Measurements from ENCODE around the gene MAP2K5. TPM values are rescaled to one million over a fixed set of nuclear protein-coding genes. Genes with fewer than 3 reads are reported as not detected.
"Not testable (repeated sequence)": the region's sequence is repeated elsewhere in the genome, so short reads cannot be mapped to it uniquely, and the experiment has no call there.

Gene MAP2K5
- total RNA-seq, 1 donor from 2014 or later: 25.5 TPM

DNA sequence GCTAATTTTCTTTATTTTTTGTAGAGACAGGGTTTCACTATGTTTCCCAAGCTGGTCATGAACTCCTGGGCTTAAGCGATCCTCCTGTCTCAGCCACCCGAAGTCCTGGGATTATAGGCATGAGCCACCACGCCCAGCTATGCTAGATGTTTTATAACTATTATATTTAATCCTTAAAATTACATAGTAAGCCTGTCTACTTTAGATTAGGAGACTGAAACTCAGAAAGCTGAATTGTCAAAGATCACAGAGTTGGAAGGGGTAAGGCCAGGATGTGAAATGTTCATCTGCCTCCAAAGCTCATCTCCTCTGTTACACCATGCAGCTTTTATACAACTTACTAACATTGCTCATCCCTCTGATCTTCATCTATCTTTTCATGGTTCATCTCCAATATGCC, 89.8 kb downstream of the MAP2K5 start:
- no peaks in the 10 kb centered on the region for H3K27me3 ChIP-seq (ENCODE audit: low read depth)
- no peak overlapping the region for H3K4me3 ChIP-seq
- intact Hi-C loops (cut with DNase I): no loop called here
- H3K27ac ChIP-seq: no peak overlapping the region
- ATAC-seq (no peak), DNase-seq (no peak)
- H3K9me3 ChIP-seq: no peaks in the 10 kb centered on the region
- H3K36me3 ChIP-seq: peaks cover 8% of the 10 kb centered on the region
- H3K4me1 ChIP-seq: no peaks in the 10 kb centered on the region
- TF ChIP-seq, protein P1, sequence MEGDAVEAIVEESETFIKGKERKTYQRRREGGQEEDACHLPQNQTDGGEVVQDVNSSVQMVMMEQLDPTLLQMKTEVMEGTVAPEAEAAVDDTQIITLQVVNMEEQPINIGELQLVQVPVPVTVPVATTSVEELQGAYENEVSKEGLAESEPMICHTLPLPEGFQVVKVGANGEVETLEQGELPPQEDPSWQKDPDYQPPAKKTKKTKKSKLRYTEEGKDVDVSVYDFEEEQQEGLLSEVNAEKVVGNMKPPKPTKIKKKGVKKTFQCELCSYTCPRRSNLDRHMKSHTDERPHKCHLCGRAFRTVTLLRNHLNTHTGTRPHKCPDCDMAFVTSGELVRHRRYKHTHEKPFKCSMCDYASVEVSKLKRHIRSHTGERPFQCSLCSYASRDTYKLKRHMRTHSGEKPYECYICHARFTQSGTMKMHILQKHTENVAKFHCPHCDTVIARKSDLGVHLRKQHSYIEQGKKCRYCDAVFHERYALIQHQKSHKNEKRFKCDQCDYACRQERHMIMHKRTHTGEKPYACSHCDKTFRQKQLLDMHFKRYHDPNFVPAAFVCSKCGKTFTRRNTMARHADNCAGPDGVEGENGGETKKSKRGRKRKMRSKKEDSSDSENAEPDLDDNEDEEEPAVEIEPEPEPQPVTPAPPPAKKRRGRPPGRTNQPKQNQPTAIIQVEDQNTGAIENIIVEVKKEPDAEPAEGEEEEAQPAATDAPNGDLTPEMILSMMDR (IDR thresholded peaks at IDR 0.05): no peak

DNA sequence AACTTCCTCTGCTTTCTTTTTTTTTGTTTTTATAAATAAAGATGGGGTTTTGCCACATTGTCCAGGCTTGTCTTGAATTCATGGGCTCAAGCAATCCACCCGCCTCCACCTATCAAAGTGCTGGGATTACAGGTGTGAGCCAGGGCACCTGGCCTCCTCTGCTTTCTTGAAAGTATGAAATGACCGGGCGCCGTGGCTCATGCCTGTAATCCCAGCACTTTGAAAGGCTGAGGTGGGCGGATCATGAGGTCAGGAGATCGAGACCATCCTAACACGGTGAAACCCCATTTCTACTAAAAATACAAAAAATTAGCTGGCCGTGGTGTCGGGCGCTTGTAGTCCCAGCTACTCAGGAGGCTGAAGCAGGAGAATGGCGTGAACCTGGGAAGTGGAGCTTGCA, 93.4 kb downstream of the MAP2K5 start:
- H3K4me1 ChIP-seq; intact Hi-C loops (cut with DNase I); DNase-seq; H3K9me3 ChIP-seq; H3K36me3 ChIP-seq; H3K4me3 ChIP-seq; H3K27ac ChIP-seq; ATAC-seq; H3K27me3 ChIP-seq (ENCODE audit: low read depth): not testable (repeated sequence)

DNA sequence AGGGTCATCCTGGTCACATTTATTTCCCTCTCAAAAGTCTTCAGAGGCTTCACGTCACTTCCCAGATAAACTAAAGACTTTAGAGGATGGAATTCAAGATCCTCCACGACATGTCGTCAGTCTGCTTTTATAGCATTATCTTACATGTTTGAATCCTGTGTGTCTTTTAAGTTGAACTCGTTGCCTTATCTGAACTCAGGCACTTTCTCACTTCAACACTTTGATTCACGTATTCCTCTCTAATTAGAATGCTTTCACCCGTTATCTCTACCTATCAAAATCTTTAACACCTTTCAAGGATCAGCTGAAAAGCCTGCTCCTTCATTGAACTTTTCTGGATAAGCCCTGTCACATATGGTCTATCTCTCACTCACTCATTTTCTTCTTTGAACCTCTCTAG, 97.1 kb downstream of the MAP2K5 start:
- Histone ChIP-seq H3K4me1 (no peaks in the 10 kb centered on the region), H3K4me3 (no peak overlapping the region), H3K27me3 (ENCODE audit: low read depth) (no peaks in the 10 kb centered on the region), H3K36me3 (peaks cover 8% of the 10 kb centered on the region), H3K27ac (no peak overlapping the region), H3K9me3 (no peaks in the 10 kb centered on the region)
- ATAC-seq: no peak
- TF ChIP-seq, protein P1 (IDR thresholded peaks at IDR 0.05): no peak
- intact Hi-C loops (cut with DNase I): no loop called here
- DNase-seq: no peak

DNA sequence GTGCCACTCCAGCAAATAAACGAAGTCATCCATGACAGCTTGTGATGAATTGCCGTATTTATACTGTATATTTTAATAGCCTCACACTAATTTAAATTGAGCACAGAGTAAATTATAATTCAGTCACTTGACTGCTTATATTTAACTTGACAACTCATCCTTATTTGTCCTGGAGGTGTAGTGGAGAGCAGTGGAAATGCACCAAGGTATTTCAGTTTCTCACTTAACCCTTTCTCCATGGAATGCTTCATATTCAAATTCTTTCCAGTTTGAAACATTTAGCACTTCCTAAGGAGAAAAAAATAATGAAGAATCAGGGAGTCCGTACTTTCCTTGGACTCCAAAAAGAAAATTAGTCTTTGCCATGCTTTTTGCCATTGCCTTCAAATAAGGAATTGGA, 99.0 kb downstream of the MAP2K5 start:
- intact Hi-C loops (cut with DNase I): no loop called here
- no peak overlapping the region for H3K4me3 ChIP-seq
- no peaks in the 10 kb centered on the region for H3K9me3 ChIP-seq
- peaks cover 8% of the 10 kb centered on the region for H3K36me3 ChIP-seq
- no peak for DNase-seq
- no peak for ATAC-seq
- H3K27me3 ChIP-seq (ENCODE audit: low read depth): no peaks in the 10 kb centered on the region
- H3K4me1 ChIP-seq: no peaks in the 10 kb centered on the region
- TF ChIP-seq, protein P1 (IDR thresholded peaks at IDR 0.05): no peak
- no peak overlapping the region for H3K27ac ChIP-seq

DNA sequence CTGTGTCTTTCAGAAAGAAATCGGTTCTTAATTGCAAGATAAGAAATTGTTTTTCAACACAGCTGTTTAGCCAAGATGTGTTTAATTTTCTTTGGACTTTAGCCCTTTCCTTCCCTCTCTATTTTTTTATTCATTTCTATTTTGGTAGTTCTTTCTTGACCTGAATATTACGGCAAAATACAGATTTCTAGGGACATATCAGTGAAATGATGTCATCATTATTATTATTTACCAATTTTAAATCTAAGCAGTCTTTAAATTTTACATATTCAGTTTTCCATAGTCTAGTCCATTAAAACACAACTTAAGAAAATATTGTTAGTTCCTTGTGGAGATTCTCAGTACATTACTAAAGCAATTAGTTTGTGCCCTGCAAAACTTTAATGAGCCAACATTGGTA, 104.3 kb downstream of the MAP2K5 start:
- Histone ChIP-seq H3K4me3 (no peak overlapping the region), H3K36me3 (peaks cover 12% of the 10 kb centered on the region), H3K27me3 (ENCODE audit: low read depth) (no peaks in the 10 kb centered on the region), H3K9me3 (no peaks in the 10 kb centered on the region), H3K27ac (no peak overlapping the region), H3K4me1 (no peaks in the 10 kb centered on the region)
- TF ChIP-seq, protein P1 (IDR thresholded peaks at IDR 0.05): no peak
- intact Hi-C loops (cut with DNase I): no loop called here
- DNase-seq: no peak
- ATAC-seq: no peak

DNA sequence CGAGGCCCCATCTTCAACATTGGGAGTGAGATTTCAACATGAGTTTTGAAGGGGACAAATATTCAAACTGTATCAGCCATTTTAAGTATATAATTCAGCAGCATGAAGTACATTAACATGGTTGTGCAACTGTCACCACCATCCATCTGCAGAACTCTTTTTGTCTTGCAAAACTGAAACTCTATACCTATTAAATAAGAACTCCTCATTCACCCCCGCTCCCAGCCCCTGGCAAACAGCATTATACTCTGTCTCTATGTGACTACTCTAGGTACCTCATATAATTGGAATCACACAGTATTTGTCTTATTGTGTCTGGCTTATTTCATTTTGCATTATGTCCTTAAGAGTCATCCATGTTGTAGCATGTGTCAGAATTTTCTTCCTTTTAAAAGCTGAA, 110.1 kb downstream of the MAP2K5 start:
- H3K36me3 ChIP-seq: peaks cover 7% of the 10 kb centered on the region
- no peak overlapping the region for H3K27ac ChIP-seq
- intact Hi-C loops (cut with DNase I): no loop called here
- H3K27me3 ChIP-seq (ENCODE audit: low read depth): no peaks in the 10 kb centered on the region
- DNase-seq (no peak), ATAC-seq (no peak)
- TF ChIP-seq, protein P1 (IDR thresholded peaks at IDR 0.05): no peak
- no peaks in the 10 kb centered on the region for H3K4me1 ChIP-seq
- H3K4me3 ChIP-seq: no peak overlapping the region
- peaks cover 23% of the 10 kb centered on the region for H3K9me3 ChIP-seq
